Stimulated activated CD8-positive, alpha-beta memory T cell treated with anti-CD3 and anti-CD28 coated beads, Interleukin-15, amount 100 ng/mL, for 1 hour (primary cell): ENCODE results near the gene FSCN2.

ENCODE experiments used
- DNase-seq: peaks from one replicate; pipeline ENCODE4 v3.0.0-alpha.2; 2020; ENCODE audit warnings: low read depth

FSCN2 gene

GRCh38 chr17:81489998-81490992 is 37.9 kb upstream of the FSCN2 start:
- no peak for DNase-seq

GRCh38 chr17:81491181-81491581 is 37.0 kb upstream of the FSCN2 start:
- no peak for DNase-seq

DNA sequence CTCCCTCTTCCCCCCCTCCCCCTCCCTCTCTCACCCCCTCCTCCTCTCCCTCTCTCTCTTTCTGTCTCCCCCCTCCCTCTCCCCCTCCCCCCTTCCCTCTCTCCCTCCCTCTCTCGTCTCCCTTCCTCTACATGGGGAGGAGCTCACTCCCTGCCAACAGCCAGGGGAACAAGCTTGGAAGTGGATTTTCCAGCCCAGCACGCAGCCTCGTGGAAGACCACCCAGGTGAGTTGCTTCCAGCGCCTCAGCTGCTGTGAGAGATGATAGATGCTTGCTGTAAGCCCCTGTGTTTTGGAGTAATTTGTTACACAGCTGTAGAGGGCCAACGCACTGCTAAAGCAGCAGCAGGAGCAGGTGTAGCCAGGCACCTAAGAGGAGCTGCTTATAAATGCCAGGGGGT is 36.4 kb upstream of the FSCN2 start:
- no peak for DNase-seq

DNA sequence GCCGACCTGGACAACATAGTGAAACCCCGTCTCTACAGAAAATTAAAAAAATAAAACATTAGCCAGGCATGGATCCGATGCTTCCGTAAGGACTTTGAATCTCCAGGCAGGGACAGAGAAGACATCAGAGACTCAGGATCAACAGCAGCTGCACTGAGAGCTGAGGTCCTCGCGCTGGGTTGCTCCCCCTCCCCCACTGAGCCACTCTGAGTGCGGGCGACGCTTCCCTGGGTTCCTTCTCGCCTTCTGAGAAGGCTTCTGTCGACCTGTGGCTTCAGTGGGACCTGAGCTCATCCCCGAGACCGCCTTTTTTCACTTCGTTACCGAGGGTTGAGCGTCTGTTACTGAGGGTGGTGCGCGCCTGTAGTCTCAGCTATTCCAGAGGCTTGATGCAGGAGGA is 36.0 kb upstream of the FSCN2 start:
- no peak for DNase-seq

GRCh38 chr17:81492706-81493105 is 35.5 kb upstream of the FSCN2 start:
- no peak for DNase-seq

DNA sequence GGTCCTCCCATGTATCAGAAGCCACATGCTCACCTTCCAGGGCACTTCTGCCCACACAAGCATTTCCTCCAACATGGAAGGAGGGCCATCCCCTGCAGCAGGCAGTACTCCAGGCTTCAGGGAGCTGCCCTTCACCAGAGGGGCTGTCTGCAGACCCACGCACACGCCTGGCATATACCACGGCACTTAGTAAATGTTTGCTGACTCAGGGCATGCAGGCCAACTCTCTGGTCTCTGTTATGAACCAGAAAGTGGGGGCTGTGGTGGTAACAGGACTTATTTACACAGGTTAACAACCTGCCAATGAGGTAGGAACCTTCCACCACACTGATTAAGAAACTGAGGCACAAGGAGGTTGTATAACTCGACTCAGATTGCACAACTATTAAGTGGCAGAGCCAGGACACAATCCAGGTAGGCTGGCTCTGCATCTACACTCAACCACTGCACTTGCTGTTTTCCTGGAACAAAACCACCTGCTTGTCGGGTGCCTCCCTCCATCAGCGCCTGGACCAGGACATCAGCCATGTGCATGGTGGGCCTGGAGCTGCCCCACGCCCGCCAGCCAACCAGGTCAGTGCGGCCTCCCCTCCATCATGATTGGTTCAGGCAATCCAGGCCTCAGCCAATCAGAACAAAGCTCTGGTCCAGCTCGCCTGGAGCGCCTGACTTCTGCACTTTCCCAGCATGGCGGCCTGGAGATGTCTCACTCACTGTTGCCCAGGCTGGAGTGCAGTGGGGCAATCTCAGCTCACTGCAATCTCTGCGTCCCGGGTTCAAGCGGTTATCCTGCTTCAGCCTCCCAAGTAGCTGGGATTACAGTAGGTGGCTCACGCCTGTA is 34.8 kb upstream of the FSCN2 start:
- DNase-seq, result no peak

GRCh38 chr17:81494626-81495377 is 33.4 kb upstream of the FSCN2 start:
- no peak for DNase-seq

DNA sequence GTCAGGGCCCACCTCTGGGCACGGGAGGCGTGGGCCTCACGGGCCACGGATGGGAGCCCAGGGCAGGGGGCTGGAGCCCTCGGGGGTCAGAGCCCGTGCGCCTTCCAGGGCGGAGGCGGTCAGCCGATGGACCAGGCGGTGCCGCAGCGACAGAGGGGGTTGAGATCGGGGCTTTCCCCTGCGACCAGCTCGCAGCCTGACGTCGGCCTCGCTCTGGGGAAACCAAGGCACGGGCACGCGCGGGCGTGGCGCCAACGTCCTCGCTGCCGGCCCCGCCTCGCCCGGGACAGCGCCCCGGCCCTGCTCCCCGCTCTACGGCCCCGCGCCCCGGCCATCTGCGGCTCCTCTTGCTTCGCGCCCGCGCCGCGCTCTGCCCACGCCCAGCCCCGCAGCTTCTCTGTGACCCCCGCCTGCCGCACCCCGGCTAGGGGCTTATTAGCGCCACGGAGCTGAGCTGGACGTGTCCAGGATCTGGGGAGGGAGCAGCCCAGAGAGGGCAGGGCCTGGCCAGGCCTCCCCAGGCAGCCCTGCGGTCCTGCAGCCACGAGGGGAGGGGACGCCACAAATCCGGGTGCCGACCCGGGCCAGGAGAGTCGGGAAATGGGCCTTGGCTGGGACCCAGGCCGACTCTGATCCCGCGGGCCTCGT is 29.1 kb upstream of the FSCN2 start:
- no peak for DNase-seq

GRCh38 chr17:81499601-81499970 is 28.6 kb upstream of the FSCN2 start:
- DNase-seq, result no peak

DNA sequence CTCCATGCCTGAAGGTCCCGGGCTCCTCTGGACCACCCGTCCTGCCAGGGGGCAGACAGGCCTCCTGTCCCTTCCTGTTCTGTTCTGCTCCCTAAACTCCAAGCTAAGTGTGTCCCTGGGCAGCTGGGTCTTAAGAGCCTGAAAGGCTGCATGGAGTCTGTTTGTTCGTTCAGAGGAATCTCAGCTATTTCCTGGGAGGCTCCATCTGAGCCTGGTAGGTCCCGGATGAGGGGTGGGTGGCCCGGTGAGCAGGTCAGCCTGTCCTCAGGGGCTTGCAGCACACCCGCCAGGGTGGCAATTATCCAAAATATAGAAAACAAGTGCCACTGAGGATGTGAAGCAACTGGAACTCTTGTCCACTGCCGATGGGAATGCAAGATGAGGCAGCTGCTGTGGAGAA is 28.1 kb upstream of the FSCN2 start:
- DNase-seq, result no peak

- DNase-seq, result no peak
These were observed 25.6 kb upstream of the FSCN2 start for GRCh38 chr17:81502471-81503017.

DNA sequence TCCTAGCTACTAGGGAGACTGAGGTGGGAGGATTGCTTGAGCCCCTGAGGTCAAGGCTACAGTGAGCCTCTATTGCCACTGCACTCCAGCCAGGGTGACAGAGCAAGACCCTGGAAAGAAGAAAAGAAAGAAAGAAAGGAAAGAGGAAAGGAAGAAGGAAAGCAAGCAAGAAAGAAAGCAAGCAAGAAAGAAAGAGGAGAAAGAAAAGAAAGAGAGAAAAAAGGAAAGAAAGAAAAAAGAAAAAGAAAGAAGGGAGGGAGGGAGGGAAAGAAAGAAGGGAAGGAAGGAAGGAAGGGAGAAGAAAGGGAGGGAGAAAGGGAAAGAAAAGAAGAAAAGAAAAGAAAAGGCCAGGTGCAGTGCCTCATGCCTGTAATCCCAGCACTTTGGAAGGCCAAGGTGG is 24.6 kb upstream of the FSCN2 start:
- DNase-seq, result no peak

DNA sequence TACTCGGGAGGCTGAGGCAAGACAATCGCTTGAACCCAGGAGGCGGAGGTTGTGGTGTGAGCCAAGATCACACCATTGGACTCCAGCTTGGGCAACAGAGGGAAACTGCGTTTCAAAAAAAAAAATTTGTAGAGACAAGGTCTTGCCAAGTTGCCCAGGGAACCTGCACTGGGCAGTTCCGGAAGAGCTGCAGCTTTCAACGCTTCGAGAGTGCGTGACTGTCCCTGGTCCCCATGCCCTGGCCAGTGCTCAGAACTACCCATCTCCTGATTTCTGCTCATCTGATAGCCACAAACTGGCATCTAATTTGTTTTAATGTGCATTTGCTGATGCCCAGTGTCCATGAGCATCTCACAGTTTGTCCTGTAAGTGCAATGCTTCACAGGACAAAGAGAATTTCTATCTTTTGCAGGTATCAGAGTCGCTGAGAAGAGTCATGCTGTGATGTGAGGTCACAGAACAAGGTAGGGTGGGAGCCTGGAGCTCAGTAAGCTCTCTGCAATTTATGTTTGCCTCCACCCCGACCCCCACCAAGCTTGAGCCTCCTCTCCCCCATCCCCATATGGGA is 19.5 kb upstream of the FSCN2 start:
- DNase-seq, result peak; percentile 15

DNA sequence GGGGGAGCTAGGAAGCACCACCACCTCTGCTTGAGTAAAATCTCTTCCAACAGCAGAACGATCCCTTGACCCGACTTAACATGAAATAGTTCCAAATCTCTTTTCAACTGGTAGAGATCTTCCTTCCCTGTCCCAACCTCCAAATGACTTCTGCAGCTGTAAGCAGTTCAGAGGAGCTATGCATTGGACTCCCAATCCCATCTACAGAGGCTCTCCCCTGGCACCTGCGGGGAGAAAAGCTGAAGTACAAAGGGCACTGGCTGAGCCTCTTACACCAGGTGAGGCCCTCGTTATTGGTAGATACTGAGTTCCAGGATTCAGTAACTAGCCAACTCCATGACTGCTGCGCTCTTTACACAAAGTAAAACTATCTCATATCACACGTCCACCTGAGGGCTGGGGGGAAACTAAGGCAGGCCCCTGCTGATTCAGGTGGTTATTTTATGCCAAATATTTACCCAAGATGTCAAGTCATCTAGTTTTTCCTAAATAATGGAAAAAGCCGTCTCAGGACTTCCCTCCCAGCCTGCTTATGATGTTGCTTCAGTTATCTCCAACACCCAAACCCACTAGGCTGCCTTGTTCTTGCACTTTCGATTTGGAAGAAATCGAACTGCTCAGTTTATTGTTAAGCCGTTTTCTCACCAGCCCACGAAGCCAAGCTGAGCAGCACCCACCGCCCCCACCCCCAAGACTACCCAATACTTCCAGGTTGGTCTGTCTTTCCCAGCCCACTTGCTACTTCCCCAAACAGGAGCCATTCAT is 18.8 kb upstream of the FSCN2 start:
- DNase-seq, result no peak

DNA sequence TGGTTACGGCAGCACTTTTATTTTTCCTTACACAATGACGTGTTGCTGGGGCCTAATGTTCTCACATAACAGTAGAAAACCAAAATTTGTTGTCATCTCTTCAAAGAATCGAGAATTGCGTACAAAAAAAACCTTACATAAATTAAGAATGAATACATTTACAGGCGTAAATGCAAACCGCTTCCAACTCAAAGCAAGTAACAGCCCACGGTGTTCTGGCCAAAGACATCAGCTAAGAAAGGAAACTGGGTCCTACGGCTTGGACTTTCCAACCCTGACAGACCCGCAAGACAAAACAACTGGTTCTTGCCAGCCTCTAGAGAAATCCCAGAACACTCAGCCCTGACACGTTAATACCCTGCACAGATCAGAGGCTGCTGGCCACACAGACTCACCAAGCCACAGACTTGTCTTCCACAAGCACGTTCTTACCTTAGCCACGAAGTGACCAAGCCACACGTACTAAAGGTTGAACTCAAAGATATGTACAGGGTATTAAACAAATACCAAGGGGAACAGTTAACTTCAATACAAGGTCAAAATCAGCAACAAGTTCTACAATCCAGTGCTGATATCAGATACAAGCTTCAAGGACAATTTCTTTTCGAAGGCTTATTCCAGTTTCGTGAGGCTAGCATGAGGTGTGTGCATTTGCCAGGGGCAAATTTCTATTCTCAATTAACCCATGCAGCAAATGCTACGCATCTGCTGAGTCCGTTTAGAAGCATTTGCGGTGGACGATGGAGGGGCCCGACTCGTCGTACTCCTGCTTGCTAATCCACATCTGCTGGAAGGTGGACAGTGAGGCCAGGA is 18.0 kb upstream of the FSCN2 start:
- no peak for DNase-seq

GRCh38 chr17:81510785-81511553 is 17.2 kb upstream of the FSCN2 start:
- no peak for DNase-seq

DNA sequence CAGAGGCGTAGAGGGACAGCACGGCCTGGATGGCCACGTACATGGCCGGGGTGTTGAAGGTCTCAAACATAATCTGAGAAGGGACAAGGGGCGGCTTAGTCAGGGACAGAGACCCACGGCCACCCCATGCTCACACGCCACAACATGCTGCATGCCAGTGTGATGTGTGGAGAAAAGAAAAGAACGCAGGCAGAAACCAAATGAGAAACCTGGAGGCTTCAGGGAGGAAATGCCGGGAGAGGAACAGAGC is 16.7 kb upstream of the FSCN2 start:
- no peak for DNase-seq

DNA sequence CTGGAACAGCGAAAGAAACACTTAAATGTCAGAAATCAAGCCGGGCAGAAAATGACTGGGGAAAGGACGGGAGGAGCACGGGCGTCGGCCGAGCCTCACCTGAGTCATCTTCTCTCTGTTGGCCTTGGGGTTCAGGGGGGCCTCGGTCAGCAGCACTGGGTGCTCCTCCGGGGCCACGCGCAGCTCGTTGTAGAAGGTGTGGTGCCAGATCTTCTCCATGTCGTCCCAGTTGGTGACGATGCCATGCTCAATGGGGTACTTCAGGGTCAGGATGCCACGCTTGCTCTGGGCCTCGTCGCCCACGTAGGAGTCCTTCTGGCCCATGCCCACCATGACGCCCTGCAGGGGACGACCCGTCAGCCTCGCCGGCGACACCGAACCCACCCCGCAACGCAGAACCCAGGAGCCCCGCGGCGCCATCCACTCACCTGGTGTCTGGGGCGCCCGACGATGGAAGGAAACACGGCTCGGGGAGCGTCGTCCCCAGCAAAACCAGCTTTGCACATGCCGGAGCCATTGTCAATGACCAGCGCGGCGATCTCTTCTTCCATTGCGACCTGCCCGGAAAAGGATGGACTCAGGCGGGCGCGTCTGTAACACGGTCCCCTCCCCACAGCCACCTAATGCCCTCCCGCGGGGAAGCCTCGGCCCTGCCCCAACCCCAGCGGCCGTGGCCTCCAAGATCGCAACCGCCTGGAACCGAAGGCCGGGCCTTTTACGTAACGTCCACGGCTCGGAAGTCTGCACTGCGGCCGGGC is 16.2 kb upstream of the FSCN2 start:
- peak; percentile 20 for DNase-seq
